HEK293 (cell line): Measurements from ENCODE around the gene STARD5.

Experiments
- CTCF ChIA-PET: fragments of 350-600 bp; formaldehyde crosslinking; extraction: SDS; loops from one replicate; lab custom pipeline; 2021; ENCODE audit warnings: antibody characterized with exemption; lab: Yijun Ruan, JAX
- POLR2A ChIA-PET: fragments of 300-600 bp; formaldehyde crosslinking; extraction: SDS; loops from one replicate; lab custom pipeline; 2020; ENCODE audit warnings: antibody characterized with exemption, inconsistent platforms; lab: Yijun Ruan, JAX
- H3K27ac ChIP-seq: fragments of 200-500 bp; sonication (Bioruptor generic); 2 replicates; pipeline ENCODE4 v1.5.1; 2014; ENCODE audit warnings: low read depth, low read length, control low read depth, inconsistent platforms; ENCODE audit errors: extremely low read depth
- H3K36me3 ChIP-seq, 2 experiments: fragments of 200-500 bp in 1 of 2; sonication (Bioruptor generic) in 1 of 2; 1 replicate in 1 of 2; 2 replicates in 1 of 2; pipeline ENCODE4 v1.5.1; 2014 to 2017; ENCODE audit warnings: inconsistent platforms in 2 of 2, low read length in 2 of 2; ENCODE audit not compliant: control insufficient read depth in 2 of 2, insufficient read depth in 1 of 2
- H3K4me1 ChIP-seq: fragments of 200-500 bp; sonication (Bioruptor generic); 2 replicates; pipeline ENCODE4 v1.5.1; 2014; ENCODE audit warnings: mild to moderate bottlenecking, low read length, inconsistent platforms; ENCODE audit not compliant: control insufficient read depth, insufficient read depth
- H3K4me3 ChIP-seq: 2 replicates; pipeline ENCODE4 v1.5.1; 2011; ENCODE audit warnings: low read depth, mild to moderate bottlenecking, control low read depth, low read length, moderate library complexity
- H3K9me3 ChIP-seq: fragments of 200-500 bp; sonication (Bioruptor generic); 2 replicates; pipeline ENCODE4 v1.5.1; 2014; ENCODE audit warnings: low read depth, low read length, inconsistent platforms; ENCODE audit not compliant: control insufficient read depth, insufficient read depth
- GLI2 ChIP-seq: fragments of 450-650 bp; formaldehyde crosslinking; IDR thresholded peaks from 2 replicates; pipeline ENCODE4; 2017; ENCODE audit warnings: missing biosample characterization, missing genetic modification characterization, low read depth, borderline replicate concordance
- GLIS2 ChIP-seq: fragments of 450-650 bp; formaldehyde crosslinking; IDR thresholded peaks from 2 replicates; pipeline ENCODE4 v1.5.1; 2016; ENCODE audit warnings: missing biosample characterization, missing genetic modification characterization
- HOXA7 ChIP-seq: sonication (generic); formaldehyde crosslinking; IDR thresholded peaks from 2 replicates; pipeline ENCODE4 v1.8.1; 2022; ENCODE audit warnings: missing genetic modification reagents, borderline replicate concordance
- KLF16 ChIP-seq: fragments of 450-650 bp; formaldehyde crosslinking; IDR thresholded peaks from 2 replicates; pipeline ENCODE4 v1.5.1; 2017; ENCODE audit warnings: missing biosample characterization, missing genetic modification characterization
- KLF8 ChIP-seq: fragments of 450-650 bp; formaldehyde crosslinking; IDR thresholded peaks from 2 replicates; pipeline ENCODE4 v1.5.1; 2016; ENCODE audit warnings: missing biosample characterization, missing genetic modification characterization
- WT1 ChIP-seq: fragments of 450-650 bp; formaldehyde crosslinking; IDR thresholded peaks from 2 replicates; pipeline ENCODE4 v1.5.1; 2016; ENCODE audit warnings: missing biosample characterization, missing genetic modification characterization
- ZBTB17 ChIP-seq: fragments of 450-650 bp; formaldehyde crosslinking; IDR thresholded peaks from 2 replicates; pipeline ENCODE4 v1.5.1; 2016; ENCODE audit warnings: missing biosample characterization, missing genetic modification characterization
- ZFP41 ChIP-seq: fragments of 450-650 bp; formaldehyde crosslinking; IDR thresholded peaks from 2 replicates; pipeline ENCODE4 v1.5.1; 2016; ENCODE audit warnings: missing biosample characterization, missing genetic modification characterization, borderline replicate concordance
- ZIC2 ChIP-seq: fragments of 450-650 bp; formaldehyde crosslinking; IDR thresholded peaks from 2 replicates; pipeline ENCODE4 v1.5.1; 2016; ENCODE audit warnings: missing biosample characterization, missing genetic modification characterization
- ZNF121 ChIP-seq: fragments of 450-650 bp; formaldehyde crosslinking; IDR thresholded peaks from 2 replicates; pipeline ENCODE4 v1.5.1; 2016; ENCODE audit warnings: missing biosample characterization, missing genetic modification characterization
- ZNF132 ChIP-seq: fragments of 450-650 bp; formaldehyde crosslinking; IDR thresholded peaks from 2 replicates; pipeline ENCODE4 v1.5.1; 2017; ENCODE audit warnings: missing biosample characterization, missing genetic modification characterization, borderline replicate concordance
- ZNF140 ChIP-seq: fragments of 450-650 bp; formaldehyde crosslinking; IDR thresholded peaks from 2 replicates; pipeline ENCODE4 v1.5.1; 2016; ENCODE audit warnings: missing biosample characterization, missing genetic modification characterization
- ZNF223 ChIP-seq: fragments of 450-650 bp; formaldehyde crosslinking; IDR thresholded peaks from 2 replicates; pipeline ENCODE4 v1.5.1; 2016; ENCODE audit warnings: missing biosample characterization, missing genetic modification characterization
- ZNF24 ChIP-seq: fragments of 450-650 bp; formaldehyde crosslinking; IDR thresholded peaks from 2 replicates; pipeline ENCODE4 v1.5.1; 2016; ENCODE audit warnings: missing biosample characterization, missing genetic modification characterization
- ZNF341 ChIP-seq: fragments of 450-650 bp; formaldehyde crosslinking; IDR thresholded peaks from 2 replicates; pipeline ENCODE4; 2016; ENCODE audit warnings: low read depth, missing biosample characterization, missing genetic modification characterization
- ZNF350 ChIP-seq: fragments of 450-650 bp; formaldehyde crosslinking; IDR thresholded peaks from 2 replicates; pipeline ENCODE4 v1.5.0; 2017; ENCODE audit warnings: missing biosample characterization, mild to moderate bottlenecking, missing genetic modification characterization
- ZNF514 ChIP-seq: fragments of 450-650 bp; formaldehyde crosslinking; IDR thresholded peaks from 2 replicates; pipeline ENCODE4 v1.5.1; 2016; ENCODE audit warnings: missing biosample characterization, missing genetic modification characterization
- ZNF560 ChIP-seq: fragments of 450-650 bp; formaldehyde crosslinking; IDR thresholded peaks from 2 replicates; pipeline ENCODE4 v1.5.1; 2017; ENCODE audit warnings: missing biosample characterization, missing genetic modification characterization, borderline replicate concordance
- ZNF629 ChIP-seq: fragments of 450-650 bp; formaldehyde crosslinking; IDR thresholded peaks from 2 replicates; pipeline ENCODE4 v1.5.1; 2017; ENCODE audit warnings: missing biosample characterization, missing genetic modification characterization
- ZNF677 ChIP-seq: fragments of 450-650 bp; IDR thresholded peaks from 2 replicates; pipeline ENCODE4 v1.5.0; 2018; ENCODE audit warnings: missing biosample characterization, mild to moderate bottlenecking, missing genetic modification characterization, moderate library complexity
- ZNF747 ChIP-seq: fragments of 450-650 bp; formaldehyde crosslinking; IDR thresholded peaks from 2 replicates; pipeline ENCODE4 v1.5.1; 2016; ENCODE audit warnings: missing biosample characterization, missing genetic modification characterization
- ZNF768 ChIP-seq: fragments of 450-650 bp; formaldehyde crosslinking; IDR thresholded peaks from 2 replicates; pipeline ENCODE4 v1.5.1; 2018; ENCODE audit warnings: missing biosample characterization, mild to moderate bottlenecking, missing genetic modification characterization
- TF ChIP-seq, protein P1 (sequence below): fragments of 450-650 bp; formaldehyde crosslinking; IDR thresholded peaks from 2 replicates; pipeline ENCODE4 v1.5.1; 2017; ENCODE audit warnings: missing biosample characterization, missing genetic modification characterization
- TF ChIP-seq, protein P2 (sequence below): fragments of 450-650 bp; formaldehyde crosslinking; IDR thresholded peaks from 2 replicates; pipeline ENCODE4 v1.5.1; 2016; ENCODE audit warnings: missing biosample characterization, missing genetic modification characterization
- TF ChIP-seq, protein P3 (sequence below): fragments of 450-650 bp; formaldehyde crosslinking; IDR thresholded peaks from 2 replicates; pipeline ENCODE4 v1.5.1; 2016; ENCODE audit warnings: missing biosample characterization, missing genetic modification characterization, borderline replicate concordance

STARD5 gene

DNA sequence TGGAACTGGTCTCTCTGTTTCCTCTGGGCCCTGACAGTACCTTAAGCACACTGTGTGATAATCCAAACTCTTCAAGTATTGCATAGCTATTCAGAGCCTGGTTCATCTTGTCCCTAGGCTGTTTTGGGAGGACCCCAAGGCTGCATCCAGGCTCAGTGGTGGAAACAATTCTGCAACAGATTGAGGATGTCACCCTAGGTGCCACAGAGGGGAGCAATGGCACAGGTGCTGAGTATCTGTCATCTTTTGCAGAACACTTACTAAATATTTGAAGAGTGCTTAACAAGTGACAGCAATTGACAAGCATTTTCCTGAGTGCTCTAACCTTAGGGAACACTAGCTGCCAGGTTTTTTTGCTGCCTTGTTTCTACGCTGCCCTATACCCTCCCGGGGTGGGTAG lies 27.8 kb downstream of the STARD5 start:
- TF ChIP-seq ZNF677 (tag by site-specific recombination) (no peak), ZNF747 (no peak), ZNF121 (tag by site-specific recombination) (no peak), ZNF629 (no peak), KLF16 (tag by site-specific recombination) (no peak), HOXA7 (CRISPR knock-in tag) (no peak), WT1 (no peak), ZNF24 (no peak), ZFP41 (tag by site-specific recombination) (no peak), ZNF132 (no peak), ZNF140 (no peak), ZNF514 (tag by site-specific recombination) (no peak), KLF8 (tag by site-specific recombination) (no peak), ZBTB17 (tag by site-specific recombination) (no peak)
- TF ChIP-seq, protein P1, sequence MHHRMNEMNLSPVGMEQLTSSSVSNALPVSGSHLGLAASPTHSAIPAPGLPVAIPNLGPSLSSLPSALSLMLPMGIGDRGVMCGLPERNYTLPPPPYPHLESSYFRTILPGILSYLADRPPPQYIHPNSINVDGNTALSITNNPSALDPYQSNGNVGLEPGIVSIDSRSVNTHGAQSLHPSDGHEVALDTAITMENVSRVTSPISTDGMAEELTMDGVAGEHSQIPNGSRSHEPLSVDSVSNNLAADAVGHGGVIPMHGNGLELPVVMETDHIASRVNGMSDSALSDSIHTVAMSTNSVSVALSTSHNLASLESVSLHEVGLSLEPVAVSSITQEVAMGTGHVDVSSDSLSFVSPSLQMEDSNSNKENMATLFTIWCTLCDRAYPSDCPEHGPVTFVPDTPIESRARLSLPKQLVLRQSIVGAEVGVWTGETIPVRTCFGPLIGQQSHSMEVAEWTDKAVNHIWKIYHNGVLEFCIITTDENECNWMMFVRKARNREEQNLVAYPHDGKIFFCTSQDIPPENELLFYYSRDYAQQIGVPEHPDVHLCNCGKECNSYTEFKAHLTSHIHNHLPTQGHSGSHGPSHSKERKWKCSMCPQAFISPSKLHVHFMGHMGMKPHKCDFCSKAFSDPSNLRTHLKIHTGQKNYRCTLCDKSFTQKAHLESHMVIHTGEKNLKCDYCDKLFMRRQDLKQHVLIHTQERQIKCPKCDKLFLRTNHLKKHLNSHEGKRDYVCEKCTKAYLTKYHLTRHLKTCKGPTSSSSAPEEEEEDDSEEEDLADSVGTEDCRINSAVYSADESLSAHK (tag by site-specific recombination): no peak
- POLR2A ChIA-PET: interaction anchor here (1.2 kb wide), 1 partner anchor 19 kb away, joined by 3 read pairs; no protein-coding TSS in a partner anchor
- no peak overlapping the region for H3K4me3 ChIP-seq
- no peaks in the 10 kb centered on the region for H3K36me3 ChIP-seq
- H3K9me3 ChIP-seq: no peaks in the 10 kb centered on the region
- CTCF ChIA-PET: interaction anchor here (0.5 to 2.0 kb wide), 6 partner anchors 21 to 844 kb away, joined by 3 to 8 read pairs (median 3); no protein-coding TSS in a partner anchor
- no peaks in the 10 kb centered on the region for H3K4me1 ChIP-seq
- H3K27ac ChIP-seq: no peak overlapping the region

DNA sequence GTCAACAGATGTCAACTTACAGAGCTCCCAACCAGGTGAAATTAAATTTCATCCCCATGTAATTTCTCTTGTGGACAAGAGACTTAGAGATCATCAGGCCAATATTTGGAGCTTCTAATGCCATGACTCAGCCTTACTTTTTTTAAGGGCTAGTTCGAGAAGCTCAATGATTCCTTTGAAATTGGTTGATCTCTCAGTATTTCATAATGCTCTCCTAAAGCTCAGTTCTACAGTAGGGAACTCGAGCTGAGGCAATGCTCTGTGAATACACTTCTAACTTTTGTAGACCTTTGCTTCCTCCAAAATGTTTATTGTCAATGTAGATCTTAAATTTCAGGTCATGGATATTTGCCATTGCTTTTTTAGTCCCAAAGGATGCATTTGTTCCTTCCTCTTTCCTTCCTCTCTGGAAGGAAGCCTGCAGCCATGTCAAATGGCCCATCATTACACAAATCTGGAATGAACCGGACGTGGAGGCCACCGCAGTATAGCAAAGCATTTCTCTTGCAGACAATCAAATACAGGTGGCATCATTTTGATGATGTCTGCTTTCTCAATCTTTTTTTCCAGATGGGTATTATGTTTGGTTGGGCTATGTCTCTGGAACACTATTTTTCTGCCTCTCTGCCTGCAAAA lies 28.3 kb downstream of the STARD5 start:
- H3K4me1 ChIP-seq: no peaks in the 10 kb centered on the region
- ChIA-PET CTCF (interaction anchor here (0.6 to 2.0 kb wide), 3 partner anchors 20 to 282 kb away, joined by 3 to 8 read pairs (median 5); no protein-coding TSS in a partner anchor), POLR2A (interaction anchor here (0.6 kb wide), 1 partner anchor 128 kb away, joined by 4 read pairs; no protein-coding TSS in a partner anchor)
- H3K27ac ChIP-seq: no peak overlapping the region
- TF ChIP-seq ZIC2 (tag by site-specific recombination) (no peak), ZNF350 (tag by site-specific recombination) (no peak), ZNF768 (no peak), ZNF560 (tag by site-specific recombination) (no peak)
- TF ChIP-seq, all 188 proteins: peak for 0
- Histone ChIP-seq H3K36me3 (no peaks in the 10 kb centered on the region), H3K9me3 (no peaks in the 10 kb centered on the region), H3K4me3 (no peak overlapping the region)

DNA sequence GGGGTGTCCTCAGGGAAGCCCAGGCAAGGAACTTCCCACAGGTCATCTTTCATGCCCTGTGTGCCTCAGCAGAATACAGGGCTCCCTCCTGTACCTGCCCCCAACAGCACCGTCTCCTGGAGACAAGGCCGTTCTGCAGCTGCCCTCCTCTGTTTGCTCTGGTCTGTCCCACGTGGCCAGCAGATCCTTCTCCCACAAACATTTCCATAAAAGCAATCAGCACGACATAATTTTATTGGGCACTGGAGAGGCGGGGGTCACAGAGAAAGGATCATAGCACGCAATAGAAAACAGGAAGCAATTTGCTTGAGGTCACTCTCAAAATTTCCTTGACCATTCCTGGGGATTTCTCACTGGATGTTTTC lies 29.4 kb downstream of the STARD5 start:
- ChIA-PET POLR2A (no interaction called here), CTCF (no interaction called here)
- TF ChIP-seq GLI2 (tag by site-specific recombination) (no peak), GLIS2 (no peak), ZNF341 (tag by site-specific recombination) (no peak), ZIC2 (tag by site-specific recombination) (0 out of 2 replicates have a peak, but pooled peaks have one; percentile 12), ZNF223 (tag by site-specific recombination) (no peak)
- TF ChIP-seq, protein P2, sequence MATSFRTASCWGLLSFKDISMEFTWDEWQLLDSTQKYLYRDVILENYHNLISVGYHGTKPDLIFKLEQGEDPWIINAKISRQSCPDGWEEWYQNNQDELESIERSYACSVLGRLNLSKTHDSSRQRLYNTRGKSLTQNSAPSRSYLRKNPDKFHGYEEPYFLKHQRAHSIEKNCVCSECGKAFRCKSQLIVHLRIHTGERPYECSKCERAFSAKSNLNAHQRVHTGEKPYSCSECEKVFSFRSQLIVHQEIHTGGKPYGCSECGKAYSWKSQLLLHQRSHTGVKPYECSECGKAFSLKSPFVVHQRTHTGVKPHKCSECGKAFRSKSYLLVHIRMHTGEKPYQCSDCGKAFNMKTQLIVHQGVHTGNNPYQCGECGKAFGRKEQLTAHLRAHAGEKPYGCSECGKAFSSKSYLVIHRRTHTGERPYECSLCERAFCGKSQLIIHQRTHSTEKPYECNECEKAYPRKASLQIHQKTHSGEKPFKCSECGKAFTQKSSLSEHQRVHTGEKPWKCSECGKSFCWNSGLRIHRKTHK (tag by site-specific recombination): no peak
- TF ChIP-seq, protein P3, sequence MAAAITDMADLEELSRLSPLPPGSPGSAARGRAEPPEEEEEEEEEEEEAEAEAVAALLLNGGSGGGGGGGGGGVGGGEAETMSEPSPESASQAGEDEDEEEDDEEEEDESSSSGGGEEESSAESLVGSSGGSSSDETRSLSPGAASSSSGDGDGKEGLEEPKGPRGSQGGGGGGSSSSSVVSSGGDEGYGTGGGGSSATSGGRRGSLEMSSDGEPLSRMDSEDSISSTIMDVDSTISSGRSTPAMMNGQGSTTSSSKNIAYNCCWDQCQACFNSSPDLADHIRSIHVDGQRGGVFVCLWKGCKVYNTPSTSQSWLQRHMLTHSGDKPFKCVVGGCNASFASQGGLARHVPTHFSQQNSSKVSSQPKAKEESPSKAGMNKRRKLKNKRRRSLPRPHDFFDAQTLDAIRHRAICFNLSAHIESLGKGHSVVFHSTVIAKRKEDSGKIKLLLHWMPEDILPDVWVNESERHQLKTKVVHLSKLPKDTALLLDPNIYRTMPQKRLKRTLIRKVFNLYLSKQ: no peak

More for the DNA sequence above, 29.4 kb downstream of the STARD5 start:
- no peaks in the 10 kb centered on the region for H3K4me1 ChIP-seq
- no peak overlapping the region for H3K27ac ChIP-seq
- no peaks in the 10 kb centered on the region for H3K36me3 ChIP-seq
- H3K4me3 ChIP-seq: no peak overlapping the region
- no peaks in the 10 kb centered on the region for H3K9me3 ChIP-seq
